Colonic mucosa (tissue), 4 donors: ENCODE results near the gene CCDC88A. TPM values are rescaled to one million over a fixed set of nuclear protein-coding genes. Genes with fewer than 3 reads are reported as not detected.

Experiments
- DNase-seq: peaks from one replicate; pipeline ENCODE4 v3.0.0-alpha.2; 2020
- H3K27ac ChIP-seq: fragments of 200-600 bp; one replicate; pipeline ENCODE4 v1.8.0; 2021
- H3K27me3 ChIP-seq: fragments of 200-600 bp; one replicate; pipeline ENCODE4 v1.8.0; 2021
- H3K36me3 ChIP-seq: fragments of 200-600 bp; one replicate; pipeline ENCODE4 v1.8.0; 2021
- H3K4me1 ChIP-seq: fragments of 200-600 bp; one replicate; pipeline ENCODE4 v1.8.0; 2021; ENCODE audit warnings: mild to moderate bottlenecking
- H3K4me3 ChIP-seq: fragments of 200-600 bp; one replicate; pipeline ENCODE4 v1.8.0; 2021
- H3K9ac ChIP-seq, 2 donors: one replicate each; pipeline ENCODE4 v1.7.0; 2013; ENCODE audit warnings: control low read depth in 2 of 2, low read depth in 2 of 2, low read length in 2 of 2
- H3K9me3 ChIP-seq: fragments of 200-600 bp; one replicate; pipeline ENCODE4 v1.8.0; 2021
- CTCF ChIP-seq: fragments of 200-600 bp; IDR thresholded peaks from one replicate; pipeline ENCODE4 v1.8.0; 2022; ENCODE audit warnings: antibody characterized with exemption, mild to moderate bottlenecking
- intact Hi-C: fragments of 100-400 bp; cut with DNase I; formaldehyde crosslinking; loops from one replicate; pipeline ENCODE4 v1.14.1; 2022
- total RNA-seq, 2 donors: library from RNA; stranded (reverse); fragmentation: NEBNext Ultra II Directional in 1 of 2; extraction: Animal tissue kit (Norgen Biotek cat#: 25700) in 1 of 2; gene quantifications; one replicate each; pipeline ENCODE4 v1.2.1, GENCODE V29; 2021
- donor health status: healthy.
- donor health status: DM: no; HTN: no; CAD: no.
- donor health status: DM: no; HTN: no; CAD: no.

The CCDC88A gene
- total RNA-seq, 2 donors from 2014 or later, result 4.2 to 11.4 TPM

GRCh38 chr2:55416786-55417568, 2.7 kb downstream of the CCDC88A start:
- Histone ChIP-seq H3K4me3 (no peak overlapping the region), H3K4me1 (no peaks in the 10 kb centered on the region), H3K36me3 (no peaks in the 10 kb centered on the region), H3K27ac (no peak overlapping the region), H3K9me3 (no peaks in the 10 kb centered on the region), H3K9ac (no peak overlapping the region), H3K27me3 (no peaks in the 10 kb centered on the region)
- no peak for DNase-seq
- no peak for TF ChIP-seq CTCF
- intact Hi-C loops, result no loop called here

- no peak overlapping the region for H3K27ac ChIP-seq
- intact Hi-C loops, result no loop called here
- H3K9me3 ChIP-seq, result no peaks in the 10 kb centered on the region
- no peak for DNase-seq
- H3K4me1 ChIP-seq, result no peaks in the 10 kb centered on the region
- H3K4me3 ChIP-seq, result no peak overlapping the region
- no peaks in the 10 kb centered on the region for H3K36me3 ChIP-seq
- no peak overlapping the region for H3K9ac ChIP-seq
- TF ChIP-seq CTCF, result no peak
- H3K27me3 ChIP-seq, result no peaks in the 10 kb centered on the region
Measured at GRCh38 chr2:55415300-55415699, 4.4 kb downstream of the CCDC88A start.

- TF ChIP-seq CTCF, result no peak
- DNase-seq, result no peak
- Histone ChIP-seq H3K27ac (no peak overlapping the region), H3K4me1 (no peaks in the 10 kb centered on the region), H3K9me3 (no peaks in the 10 kb centered on the region), H3K36me3 (no peaks in the 10 kb centered on the region), H3K9ac (no peak overlapping the region), H3K4me3 (no peak overlapping the region), H3K27me3 (no peaks in the 10 kb centered on the region)
- intact Hi-C loops, result no loop called here
Measured at GRCh38 chr2:55408918-55409868, 10.5 kb downstream of the CCDC88A start.

GRCh38 chr2:55408098-55408882, 11.4 kb downstream of the CCDC88A start:
- intact Hi-C loops, result no loop called here
- Histone ChIP-seq H3K27me3 (no peaks in the 10 kb centered on the region), H3K9ac (no peak overlapping the region), H3K27ac (no peak overlapping the region), H3K36me3 (no peaks in the 10 kb centered on the region), H3K4me3 (no peak overlapping the region), H3K9me3 (no peaks in the 10 kb centered on the region), H3K4me1 (no peaks in the 10 kb centered on the region)
- TF ChIP-seq CTCF, result no peak
- no peak for DNase-seq

- intact Hi-C loops, result no loop called here
- no peak overlapping the region for H3K9ac ChIP-seq
- no peaks in the 10 kb centered on the region for H3K27me3 ChIP-seq
- no peak overlapping the region for H3K4me3 ChIP-seq
- H3K9me3 ChIP-seq, result no peaks in the 10 kb centered on the region
- DNase-seq, result no peak
- H3K4me1 ChIP-seq, result no peaks in the 10 kb centered on the region
- H3K36me3 ChIP-seq, result no peaks in the 10 kb centered on the region
- no peak overlapping the region for H3K27ac ChIP-seq
- no peak for TF ChIP-seq CTCF
Measured at GRCh38 chr2:55405116-55405515, 14.5 kb downstream of the CCDC88A start.
